Midbrain (tissue), 1 donor: ENCODE data around the gene REXO5.
"Not testable (repeated sequence)": the region's sequence is repeated elsewhere in the genome, so short reads cannot be mapped to it uniquely, and the experiment has no call there.

Experiments
- DNase-seq: peaks from one replicate; lab custom pipeline; 2025; lab: John Stamatoyannopoulos, UW

REXO5 gene

GRCh38 chr16:20849589-20850390 lies 43.5 kb downstream of the REXO5 start:
- DNase-seq: peak; percentile 69

- no peak for DNase-seq
Observed at GRCh38 chr16:20850981-20851380, 44.7 kb downstream of the REXO5 start.

- peak; percentile 58 for DNase-seq
Observed at GRCh38 chr16:20851601-20852000, 45.3 kb downstream of the REXO5 start.

- no peak for DNase-seq
Observed at GRCh38 chr16:20853143-20853542, 46.8 kb downstream of the REXO5 start.

GRCh38 chr16:20853981-20854620 lies 47.8 kb downstream of the REXO5 start:
- DNase-seq: no peak

- no peak for DNase-seq
Observed at GRCh38 chr16:20854963-20855362, 48.6 kb downstream of the REXO5 start.

- DNase-seq: no peak
Observed at GRCh38 chr16:20857281-20857680, 51.0 kb downstream of the REXO5 start.

GRCh38 chr16:20859229-20859628 lies 52.9 kb downstream of the REXO5 start:
- DNase-seq: no peak

GRCh38 chr16:20859699-20860098 lies 53.4 kb downstream of the REXO5 start:
- DNase-seq: peak; percentile 13

- no peak for DNase-seq
Observed at GRCh38 chr16:20860361-20860760, 54.0 kb downstream of the REXO5 start.

GRCh38 chr16:20860995-20861394 lies 54.7 kb downstream of the REXO5 start:
- not testable (repeated sequence) for DNase-seq

GRCh38 chr16:20862162-20862960 lies 56.0 kb downstream of the REXO5 start:
- no peak for DNase-seq

- not testable (repeated sequence) for DNase-seq
Observed at GRCh38 chr16:20864376-20864775, 58.0 kb downstream of the REXO5 start.

- DNase-seq: no peak
Observed at GRCh38 chr16:20865420-20866131, 59.2 kb downstream of the REXO5 start.

- DNase-seq: no peak
Observed at GRCh38 chr16:20866145-20866772, 59.9 kb downstream of the REXO5 start.

- DNase-seq: no peak
Observed at GRCh38 chr16:20866801-20867200, 60.5 kb downstream of the REXO5 start.

GRCh38 chr16:20867585-20867984 lies 61.3 kb downstream of the REXO5 start:
- no peak for DNase-seq

- DNase-seq: peak; percentile 83
Observed at GRCh38 chr16:20868890-20869289, 62.6 kb downstream of the REXO5 start.

GRCh38 chr16:20870122-20870820 lies 63.9 kb downstream of the REXO5 start:
- no peak for DNase-seq

GRCh38 chr16:20871258-20871657 lies 64.9 kb downstream of the REXO5 start:
- DNase-seq: no peak
